PC-3 (cell line): Measurements from ENCODE around the gene TRIM56.

Source experiments
- CTCF ChIP-seq: fragments of 300-600 bp; sonication (generic); conservative IDR thresholded peaks from 2 replicates; pipeline ENCODE4 v1.5.1; 2017; ENCODE audit warnings: antibody characterized with exemption, low read depth, mild to moderate bottlenecking, low read length
- EZH2 ChIP-seq: fragments of 300-600 bp; sonication (generic); IDR thresholded peaks from one replicate; pipeline ENCODE4 v1.6.1; 2017; ENCODE audit warnings: antibody characterized with exemption, mild to moderate bottlenecking, low read length; ENCODE audit not compliant: unreplicated experiment
- EZH2phosphoT487 ChIP-seq: fragments of 300-600 bp; sonication (generic); IDR thresholded peaks from 2 replicates; pipeline ENCODE4 v1.6.1; 2018; ENCODE audit warnings: mild to moderate bottlenecking, antibody characterized with exemption, low read length, borderline replicate concordance

GRCh38 chr7:101081432-101081831 is 3.8 kb upstream of the TRIM56 start:
- TF ChIP-seq CTCF (no peak), EZH2phosphoT487 (no peak), EZH2 (no peak)
